HCT116 (cell line): ENCODE measurements around the gene RXYLT1. TPM values are rescaled to one million over a fixed set of nuclear protein-coding genes. Genes with fewer than 3 reads are reported as not detected.

Source experiments
- ATAC-seq: fragments of 200-7000 bp; cut with Tn5 transposase; 2 replicates; pipeline ENCODE4 v1.9.1; 2020; ENCODE audit warnings: mild to moderate bottlenecking, moderate library complexity
- BruUV-seq: library from RNA; stranded (reverse); fragments of 400-500 nt; replicated peaks from 2 replicates; lab custom pipeline; 2021; lab: Mats Ljungman, UMichigan
- CTCF ChIA-PET: fragments of 300-600 bp; sonication (Branson Sonifier 250); formaldehyde crosslinking; loops from one replicate; lab custom pipeline; 2021; ENCODE audit warnings: antibody characterized with exemption; lab: Charles Lee
- POLR2A ChIA-PET: fragments of 300-600, 350-600 bp; sonication (Branson Sonifier 250); formaldehyde crosslinking; loops from one replicate; lab custom pipeline; 2021; ENCODE audit warnings: antibody characterized with exemption; lab: Charles Lee
- RAD21 ChIA-PET, 2 experiments: fragments of 300-600 bp; sonication (Branson Sonifier 250); formaldehyde crosslinking; loops; one replicate each; lab custom pipeline; 2023; ENCODE audit warnings: low total read pairs in 2 of 2; ENCODE audit not compliant: uncharacterized antibody in 2 of 2, unreplicated experiment in 2 of 2, low non-redundant PET in 1 of 2; lab: Charles Lee
- DNase-seq: peaks from one replicate; pipeline ENCODE4 v3.0.0-alpha.2; 2010; ENCODE audit warnings: low read depth, low spot score
- H2AFZ ChIP-seq: fragments of 200-600 bp; shearing (Covaris generic), sonication (generic); 2 replicates; pipeline ENCODE4 v1.6.1; 2017; ENCODE audit warnings: low read depth, mixed run types, mixed read lengths, antibody characterized with exemption, low read length; ENCODE audit not compliant: poor library complexity, severe bottlenecking
- H3K27ac ChIP-seq: 2 replicates; pipeline ENCODE4 v1.5.1; 2012; ENCODE audit warnings: low read depth, low read length
- H3K27me3 ChIP-seq: fragments of 200-600 bp; sonication (generic); 2 replicates; pipeline ENCODE4 v1.6.1; 2016; ENCODE audit warnings: mixed run types, low read length, mixed read lengths; ENCODE audit not compliant: insufficient read depth
- H3K36me3 ChIP-seq, 2 experiments: fragments of 200-500 bp in 1 of 2; fragments of 200-600 bp in 1 of 2; sonication (Bioruptor generic) in 1 of 2; sonication (generic) in 1 of 2; 2 replicates each; pipeline versions ENCODE4 v1.5.1 to v1.6.1; 2014 to 2016; ENCODE audit warnings: low read length in 2 of 2, inconsistent platforms in 1 of 2, mixed read lengths in 1 of 2, mixed run types in 1 of 2; ENCODE audit not compliant: insufficient read depth in 2 of 2, control insufficient read depth in 1 of 2
- H3K4me1 ChIP-seq, 2 experiments: fragments of 200-600 bp in 1 of 2; sonication (generic) in 1 of 2; 2 replicates each; pipeline versions ENCODE4 v1.5.1 to v1.6.1; 2012 to 2017; ENCODE audit warnings: low read length in 2 of 2, inconsistent platforms in 1 of 2, mild to moderate bottlenecking in 1 of 2, mixed read lengths in 1 of 2, mixed run types in 1 of 2, moderate library complexity in 1 of 2; ENCODE audit not compliant: insufficient read depth in 2 of 2, control insufficient read depth in 1 of 2
- H3K4me2 ChIP-seq: fragments of 200-600 bp; sonication (generic); 2 replicates; pipeline ENCODE4 v1.6.1; 2017; ENCODE audit warnings: mixed run types, low read length, mixed read lengths
- H3K4me3 ChIP-seq, 2 experiments: fragments of 200-600 bp in 1 of 2; sonication (generic) in 1 of 2; replicated peaks in 1 of 2; 2 replicates each; pipeline ENCODE4 v1.5.1; 2011 to 2016; ENCODE audit warnings: low read length in 2 of 2, control low read depth in 1 of 2, low read depth in 1 of 2, mild to moderate bottlenecking in 1 of 2, mixed read lengths in 1 of 2, mixed run types in 1 of 2
- H3K79me2 ChIP-seq: fragments of 200-600 bp; sonication (generic); 2 replicates; pipeline ENCODE4 v1.6.1; 2017; ENCODE audit warnings: mild to moderate bottlenecking, mixed run types, low read length, moderate library complexity, mixed read lengths; ENCODE audit not compliant: insufficient read depth
- H3K9ac ChIP-seq: fragments of 200-600 bp; sonication (generic); 2 replicates; pipeline ENCODE4 v1.6.1; 2016; ENCODE audit warnings: low read length, mixed read lengths
- H3K9me2 ChIP-seq: fragments of 200-600 bp; sonication (generic), shearing (Covaris generic); 2 replicates; pipeline ENCODE4 v1.6.1; 2017; ENCODE audit warnings: mixed run types, mild to moderate bottlenecking, moderate library complexity; ENCODE audit not compliant: insufficient read depth
- H3K9me3 ChIP-seq, 2 experiments: fragments of 200-500 bp in 1 of 2; fragments of 200-600 bp in 1 of 2; sonication (Bioruptor generic) in 1 of 2; sonication (generic) in 1 of 2; 2 replicates each; pipeline ENCODE4 v1.6.1; 2014 to 2017; ENCODE audit warnings: low read length in 2 of 2, mixed read lengths in 2 of 2, inconsistent platforms in 1 of 2, low read depth in 1 of 2, mild to moderate bottlenecking in 1 of 2, mixed run types in 1 of 2, moderate library complexity in 1 of 2; ENCODE audit not compliant: control insufficient read depth in 1 of 2, insufficient read depth in 1 of 2
- H4K20me1 ChIP-seq: fragments of 200-600 bp; sonication (generic), shearing (Covaris generic); 2 replicates; pipeline ENCODE4 v1.6.1; 2017; ENCODE audit warnings: mixed run types, mild to moderate bottlenecking, moderate library complexity; ENCODE audit not compliant: insufficient read depth
- CBX3 ChIP-seq: IDR thresholded peaks from 2 replicates; pipeline ENCODE4 v1.6.1; 2012; ENCODE audit warnings: low read depth
- CEBPB ChIP-seq: IDR thresholded peaks from 2 replicates; pipeline ENCODE4 v1.6.1; 2012; ENCODE audit warnings: low read depth
- EGR1 ChIP-seq: IDR thresholded peaks from 2 replicates; pipeline ENCODE4 v1.6.1; 2012; ENCODE audit warnings: low read depth
- ELF1 ChIP-seq: IDR thresholded peaks from 2 replicates; pipeline ENCODE4 v1.6.1; 2012; ENCODE audit warnings: low read depth, borderline replicate concordance
- EZH2 ChIP-seq: fragments of 200-600 bp; sonication (generic); IDR thresholded peaks from 2 replicates; pipeline ENCODE4 v1.6.1; 2017; ENCODE audit warnings: antibody characterized with exemption, mixed run types
- EZH2phosphoT487 ChIP-seq: fragments of 200-600 bp; IDR thresholded peaks from 2 replicates; pipeline ENCODE4 v1.6.1; 2018; ENCODE audit warnings: antibody characterized with exemption, borderline replicate concordance
- FOSL1 ChIP-seq: IDR thresholded peaks from 2 replicates; pipeline ENCODE4 v1.6.1; 2012; ENCODE audit warnings: low read depth
- JUND ChIP-seq: IDR thresholded peaks from 2 replicates; pipeline ENCODE4 v1.6.1; 2012
- POLR2AphosphoS5 ChIP-seq: IDR thresholded peaks from 2 replicates; pipeline ENCODE4 v1.6.1; 2011; ENCODE audit warnings: mild to moderate bottlenecking, low read depth, low read length, moderate library complexity
- RAD21 ChIP-seq: IDR thresholded peaks from 2 replicates; pipeline ENCODE4 v1.6.1; 2012; ENCODE audit warnings: low read depth, mild to moderate bottlenecking
- SIN3A ChIP-seq: IDR thresholded peaks from 2 replicates; pipeline ENCODE4 v1.6.1; 2012; ENCODE audit warnings: low read depth
- SP1 ChIP-seq: IDR thresholded peaks from 2 replicates; pipeline ENCODE4 v1.6.1; 2012; ENCODE audit warnings: low read depth
- SRF ChIP-seq: IDR thresholded peaks from 2 replicates; pipeline ENCODE4 v1.6.1; 2012; ENCODE audit warnings: low read depth
- TCF7L2 ChIP-seq: IDR thresholded peaks from 2 replicates; pipeline ENCODE4 v1.7.0; 2011; ENCODE audit warnings: borderline replicate concordance, inconsistent platforms; ENCODE audit not compliant: insufficient read depth, insufficient read length; ENCODE audit errors: extremely low read depth
- YY1 ChIP-seq: IDR thresholded peaks from 2 replicates; pipeline ENCODE4 v1.6.1; 2011; ENCODE audit warnings: low read length, low read depth, moderate library complexity, mild to moderate bottlenecking; ENCODE audit not compliant: insufficient replicate concordance; ENCODE audit errors: extremely low read depth
- ZNF274 ChIP-seq: fragments of 200-500 bp; sonication (Bioruptor generic); IDR thresholded peaks from 2 replicates; pipeline ENCODE4 v1.6.1; 2014; ENCODE audit warnings: mild to moderate bottlenecking, low read depth, low read length, inconsistent platforms
- intact Hi-C: fragments of 100-400 bp; cut with micrococcal nuclease; formaldehyde crosslinking; loops from 2 replicates; pipeline ENCODE4 v1.10.0; 2022
- total RNA-seq: library from RNA; stranded (reverse); gene quantifications from one replicate; pipeline ENCODE4 v1.2.1, GENCODE V29; 2021; ENCODE audit not compliant: unreplicated experiment
- TF ChIP-seq, protein P1 (sequence below): IDR thresholded peaks from 2 replicates; pipeline ENCODE4 v1.6.1; 2011; ENCODE audit warnings: mild to moderate bottlenecking, low read length, moderate library complexity; ENCODE audit not compliant: insufficient replicate concordance; ENCODE audit errors: extremely low read depth

RXYLT1 gene
- total RNA-seq, 1 experiment from 2014 or later, result 23.0 TPM

DNA sequence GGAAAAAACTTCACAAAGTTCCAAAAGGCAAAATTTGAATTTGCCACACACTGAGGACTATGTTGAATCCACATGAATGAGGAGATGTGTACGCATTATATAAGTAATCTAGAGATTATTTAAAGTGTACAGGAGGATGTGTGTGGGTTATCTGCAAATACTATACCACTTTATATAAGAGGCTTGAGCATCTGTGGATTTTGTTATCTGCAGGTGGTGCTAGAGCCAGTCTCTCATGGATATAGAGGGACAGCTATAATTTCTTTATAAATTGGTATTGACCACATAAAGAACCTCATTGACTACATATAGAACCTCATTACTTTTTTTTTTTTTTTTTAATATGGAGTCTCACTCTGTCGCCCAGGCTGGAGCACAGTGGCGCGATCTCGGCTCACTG, 32.2 kb upstream of the RXYLT1 start:
- H3K4me2 ChIP-seq, result no peak overlapping the region
- DNase-seq, result no peak
- RAD21 ChIA-PET, result no interaction called here
- TF ChIP-seq SRF, result no peak
- no peak for TF ChIP-seq EGR1
- no peak for TF ChIP-seq TCF7L2
- no peak for TF ChIP-seq CEBPB
- no peak for TF ChIP-seq SIN3A
- no peak for TF ChIP-seq SP1
- no peak for TF ChIP-seq EZH2phosphoT487
- no peak for TF ChIP-seq ZNF274
- TF ChIP-seq RAD21, result no peak
- TF ChIP-seq JUND, result no peak
- TF ChIP-seq FOSL1, result no peak
- TF ChIP-seq POLR2AphosphoS5, result no peak
- TF ChIP-seq ELF1, result no peak
- TF ChIP-seq, protein P1, sequence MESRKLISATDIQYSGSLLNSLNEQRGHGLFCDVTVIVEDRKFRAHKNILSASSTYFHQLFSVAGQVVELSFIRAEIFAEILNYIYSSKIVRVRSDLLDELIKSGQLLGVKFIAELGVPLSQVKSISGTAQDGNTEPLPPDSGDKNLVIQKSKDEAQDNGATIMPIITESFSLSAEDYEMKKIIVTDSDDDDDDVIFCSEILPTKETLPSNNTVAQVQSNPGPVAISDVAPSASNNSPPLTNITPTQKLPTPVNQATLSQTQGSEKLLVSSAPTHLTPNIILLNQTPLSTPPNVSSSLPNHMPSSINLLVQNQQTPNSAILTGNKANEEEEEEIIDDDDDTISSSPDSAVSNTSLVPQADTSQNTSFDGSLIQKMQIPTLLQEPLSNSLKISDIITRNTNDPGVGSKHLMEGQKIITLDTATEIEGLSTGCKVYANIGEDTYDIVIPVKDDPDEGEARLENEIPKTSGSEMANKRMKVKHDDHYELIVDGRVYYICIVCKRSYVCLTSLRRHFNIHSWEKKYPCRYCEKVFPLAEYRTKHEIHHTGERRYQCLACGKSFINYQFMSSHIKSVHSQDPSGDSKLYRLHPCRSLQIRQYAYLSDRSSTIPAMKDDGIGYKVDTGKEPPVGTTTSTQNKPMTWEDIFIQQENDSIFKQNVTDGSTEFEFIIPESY, result no peak
- no peak for TF ChIP-seq EZH2
- TF ChIP-seq CBX3, result no peak
- no peak for TF ChIP-seq YY1
- H3K4me3 ChIP-seq, result no peak overlapping the region
- ATAC-seq, result no peak
- no peak overlapping the region for H2AFZ ChIP-seq
- H3K9me3 ChIP-seq, result no peaks in the 10 kb centered on the region
- H3K9ac ChIP-seq, result no peak overlapping the region
- no peaks in the 10 kb centered on the region for H3K9me2 ChIP-seq
- no peaks in the 10 kb centered on the region for H4K20me1 ChIP-seq
- H3K4me1 ChIP-seq, result no peaks in the 10 kb centered on the region
- no peaks in the 10 kb centered on the region for H3K36me3 ChIP-seq
- CTCF ChIA-PET, result no interaction called here
- no peaks in the 10 kb centered on the region for H3K27me3 ChIP-seq
- no TSS peak for BruUV-seq
- POLR2A ChIA-PET, result no interaction called here
- H3K79me2 ChIP-seq, result no peaks in the 10 kb centered on the region
- intact Hi-C loops, result no loop called here
- no peak overlapping the region for H3K27ac ChIP-seq
